ENCODE results near the gene BCL11A. TPM values are rescaled to one million over a fixed set of nuclear protein-coding genes. Genes with fewer than 3 reads are reported as not detected.

BCL11A gene
- polyA plus RNA-seq, 1 experiment = 0.60 TPM

DNA sequence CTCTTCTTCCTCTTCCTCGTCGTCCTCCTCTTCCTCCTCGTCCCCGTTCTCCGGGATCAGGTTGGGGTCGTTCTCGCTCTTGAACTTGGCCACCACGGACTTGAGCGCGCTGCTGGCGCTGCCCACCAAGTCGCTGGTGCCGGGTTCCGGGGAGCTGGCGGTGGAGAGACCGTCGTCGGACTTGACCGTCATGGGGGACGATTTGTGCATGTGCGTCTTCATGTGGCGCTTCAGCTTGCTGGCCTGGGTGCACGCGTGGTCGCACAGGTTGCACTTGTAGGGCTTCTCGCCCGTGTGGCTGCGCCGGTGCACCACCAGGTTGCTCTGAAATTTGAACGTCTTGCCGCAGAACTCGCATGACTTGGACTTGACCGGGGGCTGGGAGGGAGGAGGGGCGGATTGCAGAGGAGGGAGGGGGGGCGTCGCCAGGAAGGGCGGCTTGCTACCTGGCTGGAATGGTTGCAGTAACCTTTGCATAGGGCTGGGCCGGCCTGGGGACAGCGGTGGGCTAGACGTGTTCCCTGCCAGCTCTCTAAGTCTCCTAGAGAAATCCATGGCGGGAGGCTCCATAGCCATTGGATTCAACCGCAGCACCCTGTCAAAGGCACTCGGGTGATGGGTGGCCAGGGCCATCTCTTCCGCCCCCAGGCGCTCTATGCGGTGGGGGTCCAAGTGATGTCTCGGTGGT, 91.9 kb downstream of the BCL11A start:
- POLR2A ChIA-PET = no interaction called here
- CTCF ChIA-PET = interaction anchor here (0.5 kb wide), 1 partner anchor 1898 kb away, joined by 3 read pairs; no protein-coding TSS in a partner anchor
- H3K4me3 ChIP-seq (ENCODE audit: low read depth, low read length) = no peak overlapping the region
- H3K27me3 ChIP-seq (ENCODE audit: control insufficient read depth, insufficient read depth, low read length) = no peaks in the 10 kb centered on the region
- no peaks in the 10 kb centered on the region; the same call in 1 of the 2 replicates for H3K36me3 ChIP-seq (ENCODE audit: control insufficient read depth, insufficient read depth, low read length)
- TF ChIP-seq, protein P1, sequence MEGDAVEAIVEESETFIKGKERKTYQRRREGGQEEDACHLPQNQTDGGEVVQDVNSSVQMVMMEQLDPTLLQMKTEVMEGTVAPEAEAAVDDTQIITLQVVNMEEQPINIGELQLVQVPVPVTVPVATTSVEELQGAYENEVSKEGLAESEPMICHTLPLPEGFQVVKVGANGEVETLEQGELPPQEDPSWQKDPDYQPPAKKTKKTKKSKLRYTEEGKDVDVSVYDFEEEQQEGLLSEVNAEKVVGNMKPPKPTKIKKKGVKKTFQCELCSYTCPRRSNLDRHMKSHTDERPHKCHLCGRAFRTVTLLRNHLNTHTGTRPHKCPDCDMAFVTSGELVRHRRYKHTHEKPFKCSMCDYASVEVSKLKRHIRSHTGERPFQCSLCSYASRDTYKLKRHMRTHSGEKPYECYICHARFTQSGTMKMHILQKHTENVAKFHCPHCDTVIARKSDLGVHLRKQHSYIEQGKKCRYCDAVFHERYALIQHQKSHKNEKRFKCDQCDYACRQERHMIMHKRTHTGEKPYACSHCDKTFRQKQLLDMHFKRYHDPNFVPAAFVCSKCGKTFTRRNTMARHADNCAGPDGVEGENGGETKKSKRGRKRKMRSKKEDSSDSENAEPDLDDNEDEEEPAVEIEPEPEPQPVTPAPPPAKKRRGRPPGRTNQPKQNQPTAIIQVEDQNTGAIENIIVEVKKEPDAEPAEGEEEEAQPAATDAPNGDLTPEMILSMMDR (IDR thresholded peaks at IDR 0.05; ENCODE audit: insufficient read depth, low read depth, low read length) = no peak
- DNase-seq (ENCODE audit: low read depth) = no peak

DNA sequence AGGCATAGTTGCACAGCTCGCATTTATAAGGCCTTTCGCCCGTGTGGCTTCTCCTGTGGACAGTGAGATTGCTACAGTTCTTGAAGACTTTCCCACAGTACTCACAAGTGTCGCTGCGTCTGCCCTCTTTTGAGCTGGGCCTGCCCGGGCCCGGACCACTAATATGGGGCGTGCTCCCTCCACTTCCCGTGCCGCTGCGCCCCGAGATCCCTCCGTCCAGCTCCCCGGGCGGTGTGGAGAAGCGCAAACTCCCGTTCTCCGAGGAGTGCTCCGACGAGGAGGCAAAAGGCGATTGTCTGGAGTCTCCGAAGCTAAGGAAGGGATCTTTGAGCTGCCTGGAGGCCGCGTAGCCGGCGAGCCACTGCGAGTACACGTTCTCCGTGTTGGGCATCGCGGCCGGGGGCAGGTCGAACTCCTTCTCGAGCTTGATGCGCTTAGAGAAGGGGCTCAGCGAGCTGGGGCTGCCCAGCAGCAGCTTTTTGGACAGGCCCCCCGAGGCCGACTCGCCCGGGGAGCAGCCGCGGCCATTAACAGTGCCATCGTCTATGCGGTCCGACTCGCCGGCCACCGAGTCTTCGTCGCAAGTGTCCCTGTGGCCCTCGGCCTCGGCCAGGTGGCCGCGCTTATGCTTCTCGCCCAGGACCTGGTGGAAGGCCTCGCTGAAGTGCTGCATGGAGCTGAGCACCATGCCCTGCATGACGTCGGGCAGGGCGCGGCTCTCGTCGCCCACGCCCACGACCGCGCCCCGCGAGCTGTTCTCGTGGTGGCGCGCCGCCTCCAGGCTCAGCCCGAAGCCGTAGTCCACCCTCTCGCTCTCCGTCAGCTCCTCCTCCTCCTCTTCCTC, 92.7 kb downstream of the BCL11A start:
- ChIA-PET CTCF (interaction anchor here (0.5 to 1.4 kb wide), 3 partner anchors 13 to 1897 kb away, joined by 3 read pairs; no protein-coding TSS in a partner anchor), POLR2A (no interaction called here)
- DNase-seq (ENCODE audit: low read depth) = no peak
- TF ChIP-seq, protein P1 (IDR thresholded peaks at IDR 0.05; ENCODE audit: insufficient read depth, low read depth, low read length) = no peak
- no peaks in the 10 kb centered on the region; the same call in 1 of the 2 replicates for H3K36me3 ChIP-seq (ENCODE audit: control insufficient read depth, insufficient read depth, low read length)
- H3K27me3 ChIP-seq (ENCODE audit: control insufficient read depth, insufficient read depth, low read length) = no peaks in the 10 kb centered on the region
- no peak overlapping the region for H3K4me3 ChIP-seq (ENCODE audit: low read depth, low read length)

DNA sequence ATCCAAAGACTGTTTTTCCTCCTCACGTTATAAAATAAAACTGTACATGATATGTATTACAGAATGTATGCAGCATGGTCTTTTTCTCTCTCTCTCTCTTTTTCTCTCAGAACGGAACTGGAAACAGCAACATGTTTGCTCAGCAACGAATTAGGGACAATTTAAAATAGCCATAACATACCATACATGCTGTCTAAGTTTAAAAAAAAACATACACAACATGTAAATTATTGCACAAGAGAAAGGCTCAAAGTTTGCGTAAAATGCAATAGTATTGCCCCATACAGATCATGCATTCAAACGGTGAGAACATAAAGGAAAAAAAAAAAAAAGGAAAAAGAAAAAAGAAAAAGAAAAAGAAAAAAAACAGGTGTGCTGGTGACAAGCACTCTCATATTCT, 93.6 kb downstream of the BCL11A start:
- POLR2A ChIA-PET = no interaction called here
- no peak overlapping the region for H3K4me3 ChIP-seq (ENCODE audit: low read depth, low read length)
- no peak for DNase-seq (ENCODE audit: low read depth)
- no peaks in the 10 kb centered on the region for H3K27me3 ChIP-seq (ENCODE audit: control insufficient read depth, insufficient read depth, low read length)
- TF ChIP-seq, protein P1 (IDR thresholded peaks at IDR 0.05; ENCODE audit: insufficient read depth, low read depth, low read length) = no peak
- CTCF ChIA-PET = interaction anchor here (1.4 kb wide), 1 partner anchor 14 kb away, joined by 3 read pairs; no protein-coding TSS in a partner anchor
- no peaks in the 10 kb centered on the region; the same call in 1 of the 2 replicates for H3K36me3 ChIP-seq (ENCODE audit: control insufficient read depth, insufficient read depth, low read length)

DNA sequence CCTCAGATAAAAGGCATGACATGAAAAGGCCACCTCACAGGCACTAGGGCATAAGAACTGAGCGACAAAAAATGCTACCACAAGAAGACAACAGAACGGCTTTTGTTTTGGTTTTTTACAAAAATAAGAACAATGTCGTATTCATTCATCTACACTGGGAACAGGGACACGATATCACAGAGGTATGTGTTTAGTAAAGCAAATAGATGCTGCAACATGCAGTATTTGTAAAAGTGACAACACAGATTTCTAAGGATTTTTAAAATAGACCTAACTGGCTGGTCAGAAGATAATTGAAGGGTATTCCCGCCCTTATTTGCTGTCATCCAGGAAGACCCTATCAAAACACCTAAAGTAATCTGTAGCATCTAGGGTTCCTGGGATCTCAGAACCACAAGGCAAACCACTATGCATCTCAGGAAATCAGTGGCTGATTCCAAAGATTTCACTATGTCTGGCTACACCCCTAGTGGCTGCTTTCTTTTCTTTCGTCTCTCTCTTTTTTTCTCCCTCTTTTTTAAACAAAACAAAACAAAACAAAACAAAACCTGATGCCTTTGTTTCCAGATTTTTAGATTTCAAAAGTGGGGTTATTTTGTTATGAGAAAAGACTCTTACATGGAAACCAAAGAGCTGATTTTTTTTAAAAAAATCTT, 97.2 kb downstream of the BCL11A start:
- ChIA-PET CTCF (no interaction called here), POLR2A (no interaction called here)
- Histone ChIP-seq H3K4me3 (ENCODE audit: low read depth, low read length) (no peak overlapping the region), H3K36me3 (ENCODE audit: control insufficient read depth, insufficient read depth, low read length) (no peaks in the 10 kb centered on the region; the same call in 1 of the 2 replicates), H3K27me3 (ENCODE audit: control insufficient read depth, insufficient read depth, low read length) (no peaks in the 10 kb centered on the region)
- no peak for DNase-seq (ENCODE audit: low read depth)
- TF ChIP-seq, protein P1 (IDR thresholded peaks at IDR 0.05; ENCODE audit: insufficient read depth, low read depth, low read length) = no peak

DNA sequence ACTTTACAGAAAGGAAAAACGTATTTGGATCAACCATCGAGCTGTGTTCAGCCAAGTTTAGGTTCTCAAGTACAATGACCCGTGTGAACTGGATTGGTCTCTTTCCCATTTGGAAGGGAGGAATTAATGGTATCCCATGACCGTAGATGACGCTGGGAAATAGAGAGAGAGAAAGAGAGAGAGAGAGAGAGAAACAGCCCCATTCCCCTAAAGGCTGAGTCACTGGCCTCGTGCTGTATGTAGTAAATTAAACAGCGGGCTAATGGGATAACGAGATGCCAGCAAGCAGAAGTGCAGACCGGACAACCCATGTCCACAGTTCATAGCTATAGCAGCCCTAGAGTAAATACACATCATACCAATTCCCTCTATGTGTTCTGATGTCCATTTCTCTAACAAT, 99.6 kb downstream of the BCL11A start:
- H3K36me3 ChIP-seq (ENCODE audit: control insufficient read depth, insufficient read depth, low read length) = no peaks in the 10 kb centered on the region
- CTCF ChIA-PET = no interaction called here

More for the DNA sequence above, 99.6 kb downstream of the BCL11A start:
- no peak for DNase-seq (ENCODE audit: low read depth)
- POLR2A ChIA-PET = no interaction called here
- TF ChIP-seq, protein P1 (IDR thresholded peaks at IDR 0.05; ENCODE audit: insufficient read depth, low read depth, low read length) = no peak
- no peaks in the 10 kb centered on the region for H3K27me3 ChIP-seq (ENCODE audit: control insufficient read depth, insufficient read depth, low read length)
- no peak overlapping the region for H3K4me3 ChIP-seq (ENCODE audit: low read depth, low read length)
